Aorta (tissue), 5 donors: ENCODE results near the gene DCST1. TPM values are rescaled to one million over a fixed set of nuclear protein-coding genes. Genes with fewer than 3 reads are reported as not detected.

Experiments
- ATAC-seq: fragments of 200-7000 bp; cut with Tn5 transposase; one replicate; pipeline ENCODE4 v1.9.1; 2022; ENCODE audit warnings: moderate library complexity; ENCODE audit not compliant: low FRiP score
- DNase-seq, 2 donors: peaks; one replicate each; pipeline ENCODE4 v3.0.0-alpha.2; 2020
- H3K27ac ChIP-seq, 2 donors: one replicate each; pipeline ENCODE4 v1.5.1; 2013; ENCODE audit warnings: low read length in 2 of 2, mild to moderate bottlenecking in 2 of 2, moderate library complexity in 2 of 2, control low read depth in 1 of 2, inconsistent platforms in 1 of 2, low read depth in 1 of 2
- H3K27me3 ChIP-seq, 2 donors: one replicate each; pipeline ENCODE4 v1.6.1; 2013; ENCODE audit warnings: control low read depth in 1 of 2, low read length in 1 of 2, mild to moderate bottlenecking in 1 of 2, moderate library complexity in 1 of 2; ENCODE audit not compliant: insufficient read depth in 2 of 2, control insufficient read depth in 1 of 2
- H3K36me3 ChIP-seq, 2 donors: one replicate each; pipeline ENCODE4 v1.6.1; 2013; ENCODE audit warnings: control low read depth in 1 of 2, low read length in 1 of 2, mild to moderate bottlenecking in 1 of 2; ENCODE audit not compliant: insufficient read depth in 2 of 2, control insufficient read depth in 1 of 2
- H3K4me1 ChIP-seq, 2 donors: one replicate each; pipeline ENCODE4 v1.6.1; 2013; ENCODE audit warnings: low read length in 2 of 2, control low read depth in 1 of 2, mild to moderate bottlenecking in 1 of 2, moderate library complexity in 1 of 2; ENCODE audit not compliant: insufficient read depth in 2 of 2, control insufficient read depth in 1 of 2
- H3K4me3 ChIP-seq, 2 donors: one replicate each; pipeline ENCODE4 v1.5.1; 2013; ENCODE audit warnings: low read length in 2 of 2, control low read depth in 1 of 2, mild to moderate bottlenecking in 1 of 2
- H3K9me3 ChIP-seq: one replicate; pipeline ENCODE4 v1.6.1; 2013; ENCODE audit warnings: mild to moderate bottlenecking, low read length; ENCODE audit not compliant: control insufficient read depth
- WGBS, 2 donors: extraction: QIAGEN DNeasy Blood & Tissue Kit; methylation state at CpG; one replicate each; pipeline ENCODE4 v1.1.7; 2013; 5-methylcytosine and 5-hydroxymethylcytosine counted together
- intact Hi-C, 2 donors: fragments of 100-400 bp; cut with DNase I; formaldehyde crosslinking; loops; one replicate each; pipeline versions ENCODE4 v1.14.2 to v1.15.0; 2022
- polyA plus RNA-seq, 2 donors: library from polyadenylated mRNA; stranded (reverse); fragments of 200-250 nt; gene quantifications; one replicate each; pipeline ENCODE4 v1.2.3, GENCODE V29; 2013
- total RNA-seq, 2 donors: library from RNA; stranded (reverse); fragmentation: NEBNext Ultra II Directional; extraction: Animal tissue kit (Norgen Biotek cat#: 25700); gene quantifications; one replicate each; pipeline ENCODE4 v1.2.1, GENCODE V29; 2021
- donor health status: healthy with polysubstance abuse.
- donor health status: Bipolar disorder and iron deficiency.
- donor health status: DM: no; HTN: no; CAD: no.
- donor health status: DM: no; HTN: no; CAD: no.
- donor health status: DM: yes; HTN: yes; CAD: no.

The DCST1 gene
- total and polyA plus RNA-seq, 4 donors = 0.26 TPM; not detected in 3

DNA sequence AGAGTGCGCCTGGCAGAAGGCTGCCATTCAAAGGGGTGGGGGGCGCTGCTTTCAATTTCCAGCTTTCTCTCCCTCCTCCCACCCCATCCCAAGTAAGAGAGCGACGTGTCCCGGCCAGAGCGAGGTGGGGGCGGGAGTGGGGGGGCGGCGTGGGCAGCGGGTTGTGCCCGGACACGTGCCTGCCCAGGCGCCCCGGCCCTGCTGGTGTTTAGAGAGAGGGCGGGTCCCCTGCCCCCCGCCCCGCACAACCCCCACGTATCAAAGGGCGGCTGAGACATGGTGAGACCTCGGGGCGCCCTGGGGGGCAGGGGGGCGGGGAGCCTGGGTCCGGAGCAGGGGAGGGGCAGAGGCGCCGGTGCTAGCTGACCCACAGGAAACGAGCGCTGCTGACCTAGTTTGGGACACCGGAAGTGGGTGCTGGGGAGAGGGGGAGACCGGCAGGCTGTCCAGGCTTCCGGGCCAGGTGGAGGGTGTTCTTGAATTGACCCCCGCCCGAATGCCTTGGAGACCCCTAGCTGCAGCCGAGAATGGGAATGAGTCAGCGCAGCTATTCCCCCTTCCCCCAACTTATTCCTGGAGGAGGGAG is 29.8 kb upstream of the DCST1 start:
- H3K9me3 ChIP-seq = no peaks in the 10 kb centered on the region
- peak overlapping the region; percentile 34 to 77 for H3K27ac ChIP-seq
- no peak for ATAC-seq
- 0 to 1% methylated on average over 33 to 34 of the region's 34 CpGs for WGBS, 2 donors
- peak; percentile 85 to 91 for DNase-seq
- H3K4me3 ChIP-seq = peak overlapping the region; percentile 79 to 84
- no peaks in the 10 kb centered on the region for H3K36me3 ChIP-seq
- no peaks in the 10 kb centered on the region for H3K27me3 ChIP-seq
- H3K4me1 ChIP-seq = peaks cover 0 to 2% of the 10 kb centered on the region in 2 donors
- intact Hi-C loops = loop anchor here in 1 of 2 donors (5.0 kb wide), 2 partner anchors 58 to 67 kb away; partner anchors contain the start of genes EFNA4 and PMVK

DNA sequence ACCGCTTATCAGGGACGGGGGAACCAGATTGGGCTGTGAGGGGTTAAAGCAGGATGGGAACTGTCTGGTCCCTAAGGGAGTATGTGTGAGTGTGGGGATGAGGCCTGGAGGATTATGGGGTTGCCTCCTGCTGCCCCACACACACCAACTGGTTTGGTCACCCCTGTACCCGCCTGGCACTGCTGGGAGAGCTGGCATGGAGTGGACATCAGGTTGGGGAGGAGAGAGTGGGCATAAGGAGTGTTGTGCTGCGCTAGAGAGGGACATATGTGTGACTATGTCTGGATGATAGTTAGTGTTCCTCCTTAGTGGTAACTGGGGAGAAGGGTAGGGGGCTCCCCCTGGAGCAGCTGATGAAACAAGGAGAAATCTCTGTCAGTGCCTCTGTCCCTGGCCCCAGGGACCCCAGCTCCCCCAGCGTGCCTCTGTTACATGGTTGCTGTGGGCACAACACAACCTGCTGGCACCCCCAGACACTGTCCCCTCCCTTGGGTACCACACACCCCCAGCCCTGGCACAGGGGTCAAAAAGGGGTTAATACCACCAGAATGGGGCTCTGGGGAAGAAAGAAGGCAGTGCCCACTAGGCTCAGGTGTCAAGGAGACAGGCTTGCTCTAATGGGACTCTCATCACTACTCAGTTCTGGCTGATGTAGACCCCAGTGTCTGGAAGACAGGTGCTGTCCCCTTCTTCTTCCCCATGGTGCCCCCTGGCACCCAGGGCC is 29.1 kb upstream of the DCST1 start:
- no peaks in the 10 kb centered on the region for H3K27me3 ChIP-seq
- H3K4me1 ChIP-seq = peaks cover 0 to 2% of the 10 kb centered on the region in 2 donors
- DNase-seq (no peak), ATAC-seq (no peak)
- H3K4me3 ChIP-seq = peak overlapping the region; percentile 79 to 84
- H3K9me3 ChIP-seq = no peaks in the 10 kb centered on the region
- peak overlapping the region; percentile 34 to 77 for H3K27ac ChIP-seq
- intact Hi-C loops = loop anchor here in 1 of 2 donors (5.0 kb wide), 2 partner anchors 58 to 67 kb away; partner anchors contain the start of genes EFNA4 and PMVK
- WGBS, 2 donors = 21 to 26% methylated on average over 5 of the region's 5 CpGs
- H3K36me3 ChIP-seq = no peaks in the 10 kb centered on the region

GRCh38 chr1:155005076-155006011 is 28.3 kb upstream of the DCST1 start:
- H3K4me1 ChIP-seq = peaks cover 0 to 2% of the 10 kb centered on the region in 2 donors
- no peaks in the 10 kb centered on the region for H3K36me3 ChIP-seq
- H3K27ac ChIP-seq = peak overlapping the region in 1 of 2 donors; percentile 77
- DNase-seq (peak; percentile 80 to 89), ATAC-seq (no peak)
- no peak overlapping the region for H3K4me3 ChIP-seq
- 11 to 12% methylated on average over 14 to 17 of the region's 17 CpGs for WGBS, 2 donors
- no peaks in the 10 kb centered on the region for H3K27me3 ChIP-seq
- no peaks in the 10 kb centered on the region for H3K9me3 ChIP-seq
- intact Hi-C loops = no loop called here

GRCh38 chr1:155006601-155007101 is 27.0 kb upstream of the DCST1 start:
- intact Hi-C loops = no loop called here
- WGBS, 2 donors = 72 to 79% methylated on average over 2 of the region's 2 CpGs
- no peaks in the 10 kb centered on the region for H3K9me3 ChIP-seq
- ATAC-seq (no peak), DNase-seq (no peak)
- H3K4me3 ChIP-seq = no peak overlapping the region
- no peak overlapping the region for H3K27ac ChIP-seq
- H3K4me1 ChIP-seq = peaks cover 0 to 2% of the 10 kb centered on the region in 2 donors
- H3K27me3 ChIP-seq = no peaks in the 10 kb centered on the region
- H3K36me3 ChIP-seq = no peaks in the 10 kb centered on the region

GRCh38 chr1:155007251-155007828 is 26.3 kb upstream of the DCST1 start:
- Histone ChIP-seq H3K27me3 (no peaks in the 10 kb centered on the region), H3K27ac (no peak overlapping the region), H3K4me3 (no peak overlapping the region), H3K9me3 (no peaks in the 10 kb centered on the region), H3K4me1 (peaks cover 0 to 2% of the 10 kb centered on the region in 2 donors), H3K36me3 (no peaks in the 10 kb centered on the region)
- 4 to 8% methylated on average over 6 of the region's 6 CpGs for WGBS, 2 donors
- ATAC-seq (no peak), DNase-seq (peak in 1 of 2 donors; percentile 86)
- intact Hi-C loops = no loop called here

DNA sequence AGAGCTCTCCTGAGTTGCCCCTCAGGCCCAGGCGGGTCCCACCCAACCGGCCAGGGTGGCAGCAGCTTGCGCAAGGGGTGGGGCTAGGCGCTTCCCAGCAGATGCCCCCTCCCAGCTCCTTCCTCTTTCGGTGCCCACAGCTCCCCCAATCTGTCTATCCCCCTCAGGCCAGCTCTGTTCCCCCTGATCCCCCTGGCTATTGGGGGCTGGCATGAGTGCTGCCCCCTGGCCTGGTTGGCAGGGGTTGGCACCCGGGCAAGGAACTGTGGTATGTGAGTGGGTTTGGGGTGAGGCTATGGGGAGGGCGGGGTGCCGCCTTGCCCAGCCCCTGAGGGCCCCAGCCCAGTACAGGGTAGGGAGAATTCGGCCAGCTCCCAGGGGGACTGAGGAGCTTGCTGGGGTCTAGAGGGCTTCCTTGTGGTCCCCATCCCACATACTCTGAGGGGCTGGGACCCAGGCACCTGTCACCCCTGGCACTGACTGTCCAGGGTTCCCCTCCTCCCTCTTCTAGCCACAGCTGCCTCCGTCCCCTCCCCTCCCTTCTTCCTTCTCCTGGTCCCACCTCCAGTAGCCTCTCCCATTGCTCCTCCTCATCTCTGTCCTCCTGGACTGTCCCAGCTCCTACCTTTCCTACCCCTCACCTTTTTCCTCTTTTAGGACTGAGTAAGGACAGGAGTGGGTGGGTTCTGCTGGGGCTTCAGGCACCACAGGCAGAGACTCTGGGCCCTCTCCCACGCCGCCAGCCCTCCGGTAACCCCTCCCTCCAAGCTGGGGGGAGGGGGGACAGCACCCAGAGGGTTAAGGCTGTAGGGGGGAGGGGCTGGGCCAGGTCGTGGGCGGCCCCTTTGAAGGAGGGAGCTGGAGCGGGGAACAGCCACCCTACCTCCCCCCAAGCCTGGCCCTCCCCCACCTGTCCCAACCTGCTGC is 25.3 kb upstream of the DCST1 start:
- H3K4me3 ChIP-seq = no peak overlapping the region
- no peaks in the 10 kb centered on the region for H3K36me3 ChIP-seq
- intact Hi-C loops = no loop called here
- no peaks in the 10 kb centered on the region for H3K9me3 ChIP-seq
- peaks cover 0 to 2% of the 10 kb centered on the region in 2 donors for H3K4me1 ChIP-seq
- WGBS, 2 donors = 52 to 57% methylated on average over 14 to 16 of the region's 16 CpGs
- ATAC-seq (no peak), DNase-seq (peak in 1 of 2 donors; percentile 73)
- H3K27me3 ChIP-seq = no peaks in the 10 kb centered on the region
- H3K27ac ChIP-seq = no peak overlapping the region

GRCh38 chr1:155009221-155009711 is 24.4 kb upstream of the DCST1 start:
- intact Hi-C loops = no loop called here
- WGBS, 2 donors = 91 to 92% methylated on average over 12 of the region's 12 CpGs
- Histone ChIP-seq H3K36me3 (no peaks in the 10 kb centered on the region), H3K4me3 (no peak overlapping the region), H3K4me1 (peaks cover 0 to 2% of the 10 kb centered on the region in 2 donors), H3K27me3 (no peaks in the 10 kb centered on the region), H3K9me3 (no peaks in the 10 kb centered on the region), H3K27ac (no peak overlapping the region)
- ATAC-seq = no peak
- DNase-seq = no peak
